Neural progenitor cell (in vitro differentiated cells): ENCODE measurements around the gene RIPK4. TPM values are rescaled to one million over a fixed set of nuclear protein-coding genes. Genes with fewer than 3 reads are reported as not detected.
A peak's percentile ranks its signal among the peaks of the same experiment; 100 is the strongest.

ENCODE experiments used
- DNase-seq: peaks from one replicate; pipeline ENCODE4 v3.0.0-alpha.2; 2016; ENCODE audit warnings: low spot score
- H2AFZ ChIP-seq: fragments of 200-600 bp; sonication (generic); replicated peaks from 2 replicates; pipeline ENCODE4 v1.6.1; 2016; ENCODE audit warnings: antibody characterized with exemption
- H3F3A ChIP-seq: fragments of 200-600 bp; sonication (generic); 2 replicates; pipeline ENCODE4 v1.6.1; 2016; ENCODE audit warnings: antibody characterized with exemption, low read depth
- H3K27ac ChIP-seq: fragments of 200-600 bp; sonication (generic); 2 replicates; pipeline ENCODE4 v1.5.1; 2016; ENCODE audit warnings: mild to moderate bottlenecking
- H3K27me3 ChIP-seq: fragments of 200-600 bp; sonication (generic); 2 replicates; pipeline ENCODE4 v1.6.1; 2016; ENCODE audit warnings: mild to moderate bottlenecking, moderate library complexity
- H3K36me3 ChIP-seq: fragments of 200-600 bp; sonication (generic); 2 replicates; pipeline ENCODE4 v1.5.1; 2016
- H3K4me1 ChIP-seq: fragments of 200-600 bp; sonication (generic); 2 replicates; pipeline ENCODE4 v1.6.1; 2016; ENCODE audit warnings: mixed run types
- H3K4me2 ChIP-seq: fragments of 200-600 bp; sonication (generic); 2 replicates; pipeline ENCODE4 v1.6.1; 2016
- H3K4me3 ChIP-seq: fragments of 200-600 bp; sonication (generic); 2 replicates; pipeline ENCODE4 v1.5.1; 2016
- H3K79me2 ChIP-seq: fragments of 200-600 bp; sonication (generic); 2 replicates; pipeline ENCODE4 v1.6.1; 2016; ENCODE audit warnings: low read depth
- H3K9ac ChIP-seq: fragments of 200-600 bp; sonication (generic); 2 replicates; pipeline ENCODE4 v1.6.1; 2016
- H3K9me3 ChIP-seq: fragments of 200-600 bp; sonication (generic); 2 replicates; pipeline ENCODE4 v1.5.1; 2016; ENCODE audit warnings: low read depth
- H4K20me1 ChIP-seq: fragments of 200-600 bp; sonication (generic); 2 replicates; pipeline ENCODE4 v1.6.1; 2016; ENCODE audit warnings: low read depth
- H3K27ac Mint-ChIP-seq: 3 replicates; pipeline ENCODE4 v1.8.0; 2021; ENCODE audit warnings: mixed read lengths
- H3K27me3 Mint-ChIP-seq: 2 replicates; pipeline ENCODE4 v1.8.0; 2022; ENCODE audit warnings: low read depth, mild to moderate bottlenecking, inconsistent platforms, moderate library complexity, mixed read lengths; ENCODE audit not compliant: insufficient read depth
- H3K36me3 Mint-ChIP-seq: 3 replicates; pipeline ENCODE4 v1.8.0; 2021; ENCODE audit warnings: mixed read lengths
- H3K4me1 Mint-ChIP-seq: 3 replicates; pipeline ENCODE4 v1.8.0; 2021; ENCODE audit warnings: mixed read lengths
- H3K4me3 Mint-ChIP-seq: 3 replicates; pipeline ENCODE4 v1.8.0; 2021; ENCODE audit warnings: mild to moderate bottlenecking, moderate library complexity, mixed read lengths
- H3K9me3 Mint-ChIP-seq: 3 replicates; pipeline ENCODE4 v1.8.0; 2020; ENCODE audit warnings: mixed read lengths
- CTCF ChIP-seq: fragments of 200-600 bp; sonication (generic); IDR thresholded peaks from 2 replicates; pipeline ENCODE4 v1.5.1; 2017; ENCODE audit warnings: antibody characterized with exemption, mild to moderate bottlenecking
- EZH2 ChIP-seq: fragments of 200-600 bp; sonication (generic); IDR thresholded peaks from 2 replicates; pipeline ENCODE4 v1.6.1; 2017; ENCODE audit warnings: antibody characterized with exemption, mild to moderate bottlenecking, moderate library complexity
- EZH2phosphoT487 ChIP-seq: fragments of 200-600 bp; sonication (generic); IDR thresholded peaks from 2 replicates; pipeline ENCODE4 v1.6.1; 2017; ENCODE audit warnings: antibody characterized with exemption
- total RNA-seq: library from RNA; depleted of rRNA; stranded (reverse); fragments of >200 nt; gene quantifications from 2 replicates; pipeline ENCODE4 v1.2.3, GENCODE V29; 2015; ENCODE audit warnings: low replicate concordance

The RIPK4 gene
- total RNA-seq, 1 donor from 2014 or later, result 1.3 TPM

GRCh38 chr21:41775149-41775472, 8.3 kb upstream of the RIPK4 start:
- no peak overlapping the region for H3K4me3 Mint-ChIP-seq
- no peak overlapping the region for H2AFZ ChIP-seq
- H3K27me3 ChIP-seq, result peaks cover 38% of the 10 kb centered on the region
- DNase-seq, result no peak
- H3K9me3 ChIP-seq, result no peaks in the 10 kb centered on the region
- peaks cover 12% of the 10 kb centered on the region for H3K27me3 Mint-ChIP-seq
- TF ChIP-seq EZH2phosphoT487 (no peak), CTCF (no peak), EZH2 (no peak)
- H3K36me3 Mint-ChIP-seq, result no peaks in the 10 kb centered on the region
- H4K20me1 ChIP-seq, result no peaks in the 10 kb centered on the region
- peaks cover 38% of the 10 kb centered on the region for H3K4me1 Mint-ChIP-seq
- no peaks in the 10 kb centered on the region for H3K9me3 Mint-ChIP-seq
- H3K9ac ChIP-seq, result no peak overlapping the region
- no peaks in the 10 kb centered on the region for H3K36me3 ChIP-seq
- no peak overlapping the region for H3K27ac Mint-ChIP-seq
- H3K4me2 ChIP-seq, result no peak overlapping the region
- H3K4me3 ChIP-seq, result no peak overlapping the region
- no peak overlapping the region for H3K27ac ChIP-seq
- no peaks in the 10 kb centered on the region for H3K79me2 ChIP-seq
- peaks cover 32% of the 10 kb centered on the region for H3K4me1 ChIP-seq
- H3F3A ChIP-seq, result peaks cover 15% of the 10 kb centered on the region

DNA sequence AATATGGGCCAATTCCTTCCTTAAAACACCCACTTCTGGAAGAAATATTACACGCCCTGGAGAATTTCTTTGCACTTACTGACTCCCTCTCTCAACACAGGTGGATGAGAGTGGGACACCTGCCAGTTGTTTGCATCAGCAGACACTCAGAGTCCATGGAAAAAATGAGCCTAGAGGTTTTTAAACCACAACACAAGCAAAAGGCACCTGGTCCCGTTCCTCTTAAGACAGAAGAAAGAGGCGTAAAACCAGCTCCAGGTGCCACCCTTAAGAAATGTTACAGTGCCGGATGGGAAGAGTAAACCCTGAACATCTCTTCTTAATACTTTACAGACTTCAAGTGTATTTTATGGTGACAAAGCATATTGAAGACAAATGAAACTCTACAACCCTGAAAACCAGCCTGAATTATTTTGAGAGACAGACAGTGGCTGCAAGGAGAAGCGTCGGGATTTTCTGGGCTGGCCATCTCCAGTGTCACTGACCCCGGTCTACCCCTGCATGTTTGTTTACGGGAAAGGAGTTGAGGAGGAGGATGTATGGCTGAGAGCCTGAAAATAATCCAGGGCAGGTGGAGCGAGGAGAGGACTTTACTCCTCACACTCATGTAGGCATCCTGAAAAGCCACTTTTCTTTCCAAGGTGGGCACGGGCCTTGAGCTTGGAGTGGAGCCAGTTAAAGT, 7.8 kb upstream of the RIPK4 start:
- Histone ChIP-seq H3K27ac (no peak overlapping the region), H2AFZ (no peak overlapping the region), H3K4me2 (no peak overlapping the region), H3K79me2 (no peaks in the 10 kb centered on the region), H3K4me1 (peaks cover 32% of the 10 kb centered on the region), H3K36me3 (no peaks in the 10 kb centered on the region), H3K9ac (no peak overlapping the region), H4K20me1 (no peaks in the 10 kb centered on the region), H3K27me3 (peaks cover 43% of the 10 kb centered on the region), H3K9me3 (no peaks in the 10 kb centered on the region), H3K4me3 (no peak overlapping the region), H3F3A (peaks cover 13% of the 10 kb centered on the region)
- Mint-ChIP-seq H3K36me3 (no peaks in the 10 kb centered on the region), H3K4me1 (peaks cover 37% of the 10 kb centered on the region), H3K27ac (no peak overlapping the region), H3K4me3 (no peak overlapping the region), H3K27me3 (peaks cover 17% of the 10 kb centered on the region), H3K9me3 (no peaks in the 10 kb centered on the region)
- no peak for DNase-seq
- TF ChIP-seq EZH2phosphoT487, result no peak
- TF ChIP-seq CTCF, result no peak
- TF ChIP-seq EZH2, result no peak

- no peak overlapping the region for H3K27ac Mint-ChIP-seq
- Histone ChIP-seq H3K36me3 (no peaks in the 10 kb centered on the region), H3K9ac (no peak overlapping the region), H3K4me1 (peaks cover 38% of the 10 kb centered on the region), H3K4me2 (peak overlapping the region; percentile 28), H3K9me3 (no peaks in the 10 kb centered on the region), H3K27ac (no peak overlapping the region), H3K27me3 (peaks cover 58% of the 10 kb centered on the region), H3K4me3 (no peak overlapping the region), H2AFZ (peak overlapping the region; percentile 40), H4K20me1 (peaks cover 16% of the 10 kb centered on the region), H3K79me2 (no peaks in the 10 kb centered on the region), H3F3A (no peaks in the 10 kb centered on the region)
- H3K36me3 Mint-ChIP-seq, result no peaks in the 10 kb centered on the region
- DNase-seq, result peak; percentile 49
- peak; percentile 15 for TF ChIP-seq CTCF
- no peak for TF ChIP-seq EZH2phosphoT487
- TF ChIP-seq EZH2, result no peak
- H3K4me1 Mint-ChIP-seq, result peaks cover 43% of the 10 kb centered on the region
- no peak overlapping the region for H3K4me3 Mint-ChIP-seq
- no peaks in the 10 kb centered on the region for H3K9me3 Mint-ChIP-seq
- peaks cover 36% of the 10 kb centered on the region for H3K27me3 Mint-ChIP-seq
Observed at GRCh38 chr21:41772351-41773080, 5.7 kb upstream of the RIPK4 start.
